Activated CD4-positive, alpha-beta T cell treated with anti-CD3 and anti-CD28 coated beads, Interleukin-10, Interleukin-2, amounts not matched to agents 100 ng/mL and 50 ng/mL, durations not matched to agents 16 hours and 8 hours (primary cell): ENCODE measurements around the gene GRID1.

Experiments
- DNase-seq: peaks from one replicate; pipeline ENCODE4 v3.0.0-alpha.2; 2020

The GRID1 gene

GRCh38 chr10:86204421-86205305, 161.9 kb downstream of the GRID1 start:
- DNase-seq = no peak

DNA sequence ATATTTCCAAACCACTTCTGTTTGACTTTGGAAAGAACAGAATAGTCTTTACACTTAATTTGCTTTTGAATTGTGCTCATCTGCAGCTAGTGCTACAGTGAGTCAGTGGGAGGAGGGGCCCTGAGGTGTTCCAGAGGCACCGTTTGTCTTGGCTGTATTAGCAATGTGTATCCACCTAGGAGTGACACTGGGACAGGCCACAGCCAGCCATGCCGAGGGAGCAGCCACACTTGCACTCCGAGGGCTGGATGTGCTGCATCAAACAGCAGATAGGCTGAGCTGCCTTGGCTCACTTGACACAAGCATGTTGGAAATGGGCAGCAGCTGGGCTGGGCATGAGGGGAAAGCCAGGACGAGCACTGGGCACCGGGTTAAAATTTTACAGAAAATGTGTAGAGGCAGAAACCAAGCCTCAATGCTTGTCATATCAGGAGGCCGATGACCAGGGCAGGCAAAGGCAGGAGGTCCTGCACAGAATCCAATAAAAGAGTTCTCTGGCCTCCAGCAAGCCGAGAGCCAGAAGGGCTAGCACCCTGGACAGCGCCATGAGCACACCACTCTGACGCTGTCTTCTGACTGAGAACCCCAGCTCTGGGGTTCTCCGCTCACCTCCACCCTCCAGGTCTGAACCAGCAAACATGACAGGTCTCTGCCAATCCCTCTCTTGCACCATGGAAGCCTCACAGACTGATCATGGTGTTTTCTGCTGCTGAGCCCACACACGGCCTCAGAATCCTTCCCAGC, 163.3 kb downstream of the GRID1 start:
- peak; percentile 8 for DNase-seq

DNA sequence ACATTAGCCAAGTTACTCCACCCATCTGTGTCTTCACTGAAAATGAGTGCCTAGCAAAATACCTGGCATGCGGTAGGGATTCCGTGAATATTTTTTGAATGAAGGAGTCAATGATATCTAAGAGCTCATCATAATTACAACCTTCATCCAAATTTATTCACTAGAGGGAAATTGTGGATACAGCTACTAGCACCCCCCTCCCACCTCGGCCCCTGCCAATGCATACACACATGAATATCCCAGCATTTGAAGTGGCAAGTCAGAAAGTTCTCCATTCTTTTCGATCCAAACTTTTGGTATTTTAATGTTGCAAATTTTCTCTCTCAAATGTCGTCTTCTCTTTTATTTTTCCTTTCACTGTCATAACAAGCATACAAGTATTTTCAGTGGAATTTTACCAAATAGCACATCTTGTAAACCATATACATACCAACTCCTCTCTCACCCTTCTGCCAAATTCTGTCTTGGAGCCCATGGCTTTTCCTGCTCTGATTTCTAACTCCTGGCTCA, 164.3 kb downstream of the GRID1 start:
- no peak for DNase-seq

- DNase-seq = no peak
Observed at GRCh38 chr10:86200867-86201266, 165.7 kb downstream of the GRID1 start.

- no peak for DNase-seq
Observed at GRCh38 chr10:86200269-86200668, 166.3 kb downstream of the GRID1 start.

GRCh38 chr10:86199041-86199440, 167.6 kb downstream of the GRID1 start:
- no peak for DNase-seq

- no peak for DNase-seq
Observed at GRCh38 chr10:86198271-86198670, 168.3 kb downstream of the GRID1 start.

DNA sequence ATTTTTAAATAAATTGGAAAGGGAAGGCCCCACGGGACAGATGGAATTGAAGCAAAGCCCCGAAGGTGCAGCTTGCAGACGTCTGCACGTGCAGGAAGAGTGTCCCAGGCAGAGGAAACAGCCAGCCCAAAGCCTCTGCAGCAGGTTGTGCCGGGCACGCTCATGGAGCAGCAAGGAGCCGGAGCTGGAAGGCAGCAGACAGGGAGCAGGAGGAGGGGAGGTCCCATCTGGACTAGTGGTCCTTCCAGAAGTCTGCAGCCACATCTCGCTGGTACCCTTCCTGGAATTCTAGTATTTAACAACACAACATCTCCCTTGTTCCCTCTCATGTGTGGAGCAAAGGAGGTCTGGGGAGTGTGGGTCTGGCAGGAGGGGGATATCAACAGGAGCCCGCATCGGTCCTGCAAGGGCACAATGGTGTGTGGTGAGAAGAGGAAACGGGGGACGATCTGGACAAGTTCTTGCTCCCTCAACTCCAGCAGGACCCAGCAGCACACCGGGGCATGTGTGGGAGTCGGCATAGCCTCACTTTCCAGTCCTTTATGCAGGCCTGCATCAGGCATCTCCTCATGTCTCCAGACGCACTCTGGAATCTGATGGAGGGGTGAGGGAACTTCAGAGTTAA, 169.3 kb downstream of the GRID1 start:
- DNase-seq = no peak

- no peak for DNase-seq
Observed at GRCh38 chr10:86195521-86196157, 171.0 kb downstream of the GRID1 start.

DNA sequence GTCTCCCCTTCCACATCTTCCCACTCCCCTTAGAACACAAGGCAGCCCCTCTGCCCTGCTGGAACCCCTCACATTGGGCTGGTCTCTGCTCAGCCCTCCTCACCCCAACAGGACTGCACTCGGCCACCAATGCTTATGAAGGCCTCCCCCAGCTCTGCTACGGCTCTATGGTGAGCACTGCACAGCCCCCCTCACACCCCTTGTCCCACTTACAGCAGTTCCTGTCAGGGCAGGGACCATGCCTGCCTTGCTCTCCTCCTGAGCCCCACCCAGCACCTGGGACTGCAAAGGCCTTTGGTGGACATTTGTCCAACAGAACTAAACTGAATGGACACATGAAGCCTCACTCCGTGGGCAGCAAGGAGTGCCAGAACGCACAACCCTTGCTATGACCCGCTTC, 171.9 kb downstream of the GRID1 start:
- no peak for DNase-seq

- DNase-seq = no peak
Observed at GRCh38 chr10:86193841-86194240, 172.8 kb downstream of the GRID1 start.

DNA sequence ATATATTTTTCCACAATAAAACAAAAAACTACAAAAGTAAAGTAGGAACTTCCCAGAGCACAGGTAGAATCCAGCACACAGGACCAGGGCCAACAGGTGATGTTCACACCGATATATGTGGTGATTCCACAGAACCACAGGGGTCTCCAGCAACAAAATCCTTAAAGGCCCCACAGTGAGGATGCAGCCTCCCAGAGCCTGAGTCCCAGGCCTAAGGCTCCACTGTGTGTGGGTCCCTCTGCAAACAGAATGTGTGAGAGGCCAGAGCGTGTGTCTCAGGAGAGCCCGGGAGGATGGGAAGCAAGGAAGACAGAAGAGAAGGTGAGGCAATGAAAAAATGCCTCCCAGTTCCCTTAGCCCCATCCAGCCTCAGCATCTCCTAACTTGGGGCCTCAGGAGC, 173.9 kb downstream of the GRID1 start:
- no peak for DNase-seq

DNA sequence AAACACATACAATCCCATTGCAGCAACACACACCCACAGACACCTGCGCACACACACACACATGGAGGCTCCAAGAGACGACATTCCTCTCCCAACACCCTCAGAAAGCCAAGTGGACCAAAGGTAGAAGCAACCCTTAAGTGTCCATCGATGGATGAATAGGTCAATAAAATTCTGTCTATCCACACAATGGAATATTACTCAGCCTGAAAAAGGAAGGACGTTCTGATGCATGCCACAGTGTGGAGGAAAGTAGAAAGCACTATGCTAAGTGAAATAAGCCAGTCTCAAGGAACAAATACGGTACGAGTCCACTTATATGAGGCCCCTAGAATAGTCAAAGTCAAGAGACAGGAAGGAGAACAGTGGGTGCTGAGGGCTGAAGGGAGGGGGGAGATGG, 174.4 kb downstream of the GRID1 start:
- no peak for DNase-seq

DNA sequence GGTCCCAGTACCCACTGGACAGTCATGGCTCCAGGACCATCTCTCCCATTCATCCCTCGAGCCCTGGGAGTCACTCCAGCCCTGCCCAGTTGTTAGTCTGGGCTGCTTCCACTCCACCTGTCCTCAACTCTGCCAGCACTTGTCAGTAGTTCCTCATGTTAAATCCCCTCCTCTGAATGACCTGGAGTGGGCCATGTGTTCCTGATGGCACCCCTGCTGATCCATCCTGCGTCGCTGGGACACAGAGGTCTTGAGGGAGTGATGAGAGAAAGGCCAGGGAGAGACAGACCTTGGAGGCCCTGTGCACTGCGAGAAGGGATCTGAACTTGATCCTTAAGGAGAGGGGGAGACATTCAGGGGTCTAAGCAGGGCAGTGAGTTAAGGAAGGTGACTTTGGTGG, 174.9 kb downstream of the GRID1 start:
- DNase-seq = no peak

GRCh38 chr10:86191166-86191565, 175.4 kb downstream of the GRID1 start:
- no peak for DNase-seq

- DNase-seq = no peak
Observed at GRCh38 chr10:86190291-86190690, 176.3 kb downstream of the GRID1 start.

GRCh38 chr10:86189891-86190290, 176.7 kb downstream of the GRID1 start:
- DNase-seq = no peak

- no peak for DNase-seq
Observed at GRCh38 chr10:86188796-86189558, 177.6 kb downstream of the GRID1 start.

DNA sequence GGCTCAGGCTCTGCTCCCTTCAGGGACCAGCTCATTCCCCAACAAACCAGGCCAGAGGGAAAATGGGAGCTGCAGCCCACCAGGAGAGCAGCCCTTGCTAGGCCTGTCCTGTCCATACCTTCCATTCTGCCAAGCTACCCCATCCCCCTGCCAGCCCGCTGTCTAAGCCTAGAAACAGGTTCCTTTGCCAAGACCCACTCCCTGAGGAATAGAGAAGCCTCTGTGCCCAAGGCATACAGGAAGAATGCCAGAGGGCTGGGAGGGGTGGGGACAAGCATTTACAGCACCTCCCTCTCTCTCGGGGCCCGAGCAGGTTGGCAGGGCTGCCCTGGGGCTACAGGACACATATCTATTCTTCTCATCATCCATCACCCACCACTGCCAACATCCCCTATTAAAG, 178.3 kb downstream of the GRID1 start:
- DNase-seq = no peak

- no peak for DNase-seq
Observed at GRCh38 chr10:86187499-86188239, 178.9 kb downstream of the GRID1 start.

DNA sequence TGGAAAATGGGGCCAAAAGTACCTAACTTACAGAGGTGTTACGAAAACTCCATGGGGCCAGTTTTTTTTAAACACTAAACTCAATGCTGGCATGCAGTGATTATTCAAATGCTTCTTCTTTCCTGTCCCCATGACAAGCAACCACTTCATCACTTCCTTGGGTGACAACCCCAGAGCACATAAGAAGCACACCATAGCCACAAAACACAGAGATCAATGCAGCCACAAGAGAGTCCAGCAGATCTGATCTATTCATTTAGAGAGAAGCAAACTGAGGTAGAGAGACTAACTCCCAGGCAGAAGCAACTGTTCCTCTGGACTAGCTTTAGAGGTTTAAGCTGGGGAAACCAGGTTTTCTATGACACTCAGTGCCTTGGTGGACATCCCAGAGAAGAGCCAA, 180.0 kb downstream of the GRID1 start:
- peak; percentile 31 for DNase-seq

- DNase-seq = no peak
Observed at GRCh38 chr10:86182595-86182994, 184.0 kb downstream of the GRID1 start.
